HEK293 (cell line): ENCODE data around the gene RCSD1.

ENCODE experiments used
- CTCF ChIA-PET: fragments of 350-600 bp; formaldehyde crosslinking; extraction: SDS; loops from one replicate; lab custom pipeline; 2021; ENCODE audit warnings: antibody characterized with exemption; lab: Yijun Ruan, JAX
- POLR2A ChIA-PET: fragments of 300-600 bp; formaldehyde crosslinking; extraction: SDS; loops from one replicate; lab custom pipeline; 2020; ENCODE audit warnings: antibody characterized with exemption, inconsistent platforms; lab: Yijun Ruan, JAX
- H3K27ac ChIP-seq: fragments of 200-500 bp; sonication (Bioruptor generic); 2 replicates; pipeline ENCODE4 v1.5.1; 2014; ENCODE audit warnings: low read depth, low read length, control low read depth, inconsistent platforms; ENCODE audit errors: extremely low read depth
- H3K36me3 ChIP-seq, 2 experiments: fragments of 200-500 bp in 1 of 2; sonication (Bioruptor generic) in 1 of 2; 1 replicate in 1 of 2; 2 replicates in 1 of 2; pipeline ENCODE4 v1.5.1; 2014 to 2017; ENCODE audit warnings: inconsistent platforms in 2 of 2, low read length in 2 of 2; ENCODE audit not compliant: control insufficient read depth in 2 of 2, insufficient read depth in 1 of 2
- H3K4me1 ChIP-seq: fragments of 200-500 bp; sonication (Bioruptor generic); 2 replicates; pipeline ENCODE4 v1.5.1; 2014; ENCODE audit warnings: mild to moderate bottlenecking, low read length, inconsistent platforms; ENCODE audit not compliant: control insufficient read depth, insufficient read depth
- H3K4me3 ChIP-seq: 2 replicates; pipeline ENCODE4 v1.5.1; 2011; ENCODE audit warnings: low read depth, mild to moderate bottlenecking, control low read depth, low read length, moderate library complexity
- H3K9me3 ChIP-seq: fragments of 200-500 bp; sonication (Bioruptor generic); 2 replicates; pipeline ENCODE4 v1.5.1; 2014; ENCODE audit warnings: low read depth, low read length, inconsistent platforms; ENCODE audit not compliant: control insufficient read depth, insufficient read depth
- AEBP2 ChIP-seq: fragments of 450-650 bp; formaldehyde crosslinking; IDR thresholded peaks from 2 replicates; pipeline ENCODE4 v1.5.1; 2016; ENCODE audit warnings: missing biosample characterization, missing genetic modification characterization, borderline replicate concordance
- BCL11A ChIP-seq: fragments of 450-650 bp; formaldehyde crosslinking; IDR thresholded peaks from 2 replicates; pipeline ENCODE4 v1.5.1; 2016; ENCODE audit warnings: low read depth, missing biosample characterization, missing genetic modification characterization
- BCL11B ChIP-seq: fragments of 450-650 bp; formaldehyde crosslinking; IDR thresholded peaks from 2 replicates; pipeline ENCODE4 v1.5.1; 2016; ENCODE audit warnings: low read depth, missing biosample characterization, missing genetic modification characterization
- GLI4 ChIP-seq: fragments of 450-650 bp; formaldehyde crosslinking; IDR thresholded peaks from 2 replicates; pipeline ENCODE4 v1.5.1; 2016; ENCODE audit warnings: missing biosample characterization, missing genetic modification characterization
- GLIS2 ChIP-seq: fragments of 450-650 bp; formaldehyde crosslinking; IDR thresholded peaks from 2 replicates; pipeline ENCODE4 v1.5.1; 2016; ENCODE audit warnings: missing biosample characterization, missing genetic modification characterization
- IKZF3 ChIP-seq: fragments of 450-650 bp; IDR thresholded peaks from 2 replicates; pipeline ENCODE4 v1.5.0; 2018; ENCODE audit warnings: missing biosample characterization, mild to moderate bottlenecking, missing genetic modification characterization, moderate library complexity
- PBX3 ChIP-seq: sonication (generic); formaldehyde crosslinking; IDR thresholded peaks from 2 replicates; pipeline ENCODE4 v1.8.1; 2022; ENCODE audit warnings: mild to moderate bottlenecking, moderate library complexity, missing genetic modification reagents
- ZBTB49 ChIP-seq: fragments of 450-650 bp; formaldehyde crosslinking; IDR thresholded peaks from 2 replicates; pipeline ENCODE4 v1.5.1; 2016; ENCODE audit warnings: missing biosample characterization, missing genetic modification characterization, low read depth
- ZEB2 ChIP-seq: fragments of 450-650 bp; formaldehyde crosslinking; IDR thresholded peaks from 2 replicates; pipeline ENCODE4 v1.5.1; 2016; ENCODE audit warnings: missing biosample characterization, missing genetic modification characterization
- ZFP37 ChIP-seq: fragments of 450-650 bp; formaldehyde crosslinking; IDR thresholded peaks from 2 replicates; pipeline ENCODE4 v1.5.1; 2016; ENCODE audit warnings: missing biosample characterization, missing genetic modification characterization
- ZNF133 ChIP-seq: fragments of 450-650 bp; formaldehyde crosslinking; IDR thresholded peaks from 2 replicates; pipeline ENCODE4 v1.5.1; 2016; ENCODE audit warnings: missing biosample characterization, missing genetic modification characterization
- ZNF221 ChIP-seq: fragments of 450-650 bp; formaldehyde crosslinking; IDR thresholded peaks from 2 replicates; pipeline ENCODE4 v1.5.1; 2017; ENCODE audit warnings: missing biosample characterization, missing genetic modification characterization, borderline replicate concordance
- ZNF354C ChIP-seq: fragments of 450-650 bp; formaldehyde crosslinking; IDR thresholded peaks from 2 replicates; pipeline ENCODE4 v1.5.1; 2016; ENCODE audit warnings: missing biosample characterization, missing genetic modification characterization, low read depth, borderline replicate concordance
- ZNF391 ChIP-seq: fragments of 450-650 bp; formaldehyde crosslinking; IDR thresholded peaks from 2 replicates; pipeline ENCODE4 v1.5.1; 2016; ENCODE audit warnings: low read depth, missing biosample characterization, missing genetic modification characterization, borderline replicate concordance
- ZNF416 ChIP-seq: fragments of 450-650 bp; formaldehyde crosslinking; IDR thresholded peaks from 2 replicates; pipeline ENCODE4 v1.5.1; 2016; ENCODE audit warnings: missing biosample characterization, missing genetic modification characterization
- ZNF513 ChIP-seq: fragments of 450-650 bp; IDR thresholded peaks from 2 replicates; pipeline ENCODE4 v1.5.1; 2018; ENCODE audit warnings: missing biosample characterization, missing genetic modification characterization
- ZNF529 ChIP-seq: fragments of 450-650 bp; formaldehyde crosslinking; IDR thresholded peaks from 2 replicates; pipeline ENCODE4 v1.5.1; 2017; ENCODE audit warnings: missing genetic modification characterization, missing biosample characterization; ENCODE audit not compliant: insufficient replicate concordance
- ZNF571 ChIP-seq: fragments of 450-650 bp; formaldehyde crosslinking; IDR thresholded peaks from 2 replicates; pipeline ENCODE4 v1.5.0; 2017; ENCODE audit warnings: missing biosample characterization, missing genetic modification characterization
- ZNF610 ChIP-seq: fragments of 450-650 bp; formaldehyde crosslinking; IDR thresholded peaks from 2 replicates; pipeline ENCODE4 v1.5.1; 2016; ENCODE audit warnings: missing biosample characterization, missing genetic modification characterization, borderline replicate concordance
- ZNF645 ChIP-seq: fragments of 450-650 bp; formaldehyde crosslinking; IDR thresholded peaks from 2 replicates; pipeline ENCODE4; 2016; ENCODE audit warnings: missing biosample characterization, missing genetic modification characterization
- ZNF660 ChIP-seq: fragments of 450-650 bp; IDR thresholded peaks from 2 replicates; pipeline ENCODE4 v1.5.1; 2018; ENCODE audit warnings: missing biosample characterization, mild to moderate bottlenecking, missing genetic modification characterization
- ZNF701 ChIP-seq: fragments of 450-650 bp; formaldehyde crosslinking; IDR thresholded peaks from 2 replicates; pipeline ENCODE4 v1.5.1; 2016; ENCODE audit warnings: missing biosample characterization, missing genetic modification characterization
- ZNF776 ChIP-seq: fragments of 450-650 bp; formaldehyde crosslinking; IDR thresholded peaks from 2 replicates; pipeline ENCODE4 v1.5.0; 2017; ENCODE audit warnings: missing biosample characterization, missing genetic modification characterization, borderline replicate concordance

RCSD1 gene

GRCh38 chr1:167629681-167630567 is at the start of gene RCSD1:
Gene RCSD1 (plus strand): TSS chr1:167630232. CDS start chr1:167630424, 192 bp downstream.
- no peaks in the 10 kb centered on the region for H3K9me3 ChIP-seq
- H3K4me3 ChIP-seq = peak within 1 kb of the TSS; percentile 26
- H3K36me3 ChIP-seq = no peaks in the 10 kb centered on the region
- CTCF ChIA-PET = no interaction called here
- POLR2A ChIA-PET = no interaction called here
- no peaks in the 10 kb centered on the region for H3K4me1 ChIP-seq
- TF ChIP-seq IKZF3 (tag by site-specific recombination) = no peak
- no peak for TF ChIP-seq ZNF776 (tag by site-specific recombination)
- no peak for TF ChIP-seq ZNF513 (tag by site-specific recombination)
- TF ChIP-seq ZNF529 = no peak
- TF ChIP-seq PBX3 = no peak
- no peak for TF ChIP-seq ZNF610 (tag by site-specific recombination)
- TF ChIP-seq ZNF701 (tag by site-specific recombination) = no peak
- TF ChIP-seq ZNF645 (tag by site-specific recombination) = no peak
- no peak for TF ChIP-seq GLI4
- no peak for TF ChIP-seq ZNF391 (tag by site-specific recombination)
- no peak for TF ChIP-seq AEBP2
- no peak for TF ChIP-seq ZFP37 (tag by site-specific recombination)
- no peak for TF ChIP-seq ZNF133 (tag by site-specific recombination)
- no peak within 1 kb of the TSS for H3K27ac ChIP-seq

GRCh38 chr1:167582064-167582463 is 48.0 kb upstream of the RCSD1 start:
- Histone ChIP-seq H3K4me3 (no peak overlapping the region), H3K9me3 (no peaks in the 10 kb centered on the region), H3K36me3 (no peaks in the 10 kb centered on the region), H3K4me1 (no peaks in the 10 kb centered on the region), H3K27ac (no peak overlapping the region)
- no peak for TF ChIP-seq ZNF416 (tag by site-specific recombination)
- CTCF ChIA-PET = interaction anchor here (1.0 kb wide), 1 partner anchor 26 kb away, joined by 3 read pairs; no protein-coding TSS in a partner anchor
- POLR2A ChIA-PET = no interaction called here

- no peaks in the 10 kb centered on the region for H3K4me1 ChIP-seq
- no peaks in the 10 kb centered on the region for H3K36me3 ChIP-seq
- H3K9me3 ChIP-seq = no peaks in the 10 kb centered on the region
- CTCF ChIA-PET = interaction anchor here (1.0 kb wide), 1 partner anchor 27 kb away, joined by 3 read pairs; no protein-coding TSS in a partner anchor
- no peak for TF ChIP-seq ZNF221 (tag by site-specific recombination)
- TF ChIP-seq ZEB2 (tag by site-specific recombination) = no peak
- no peak for TF ChIP-seq ZBTB49 (tag by site-specific recombination)
- TF ChIP-seq ZNF660 = no peak
- TF ChIP-seq ZFP37 (tag by site-specific recombination) = no peak
- TF ChIP-seq BCL11A = no peak
- TF ChIP-seq ZNF354C (tag by site-specific recombination) = no peak
- TF ChIP-seq BCL11B (tag by site-specific recombination) = no peak
- no peak for TF ChIP-seq GLIS2 (tag by site-specific recombination)
- TF ChIP-seq ZNF571 (tag by site-specific recombination) = no peak
- POLR2A ChIA-PET = no interaction called here
- no peak overlapping the region for H3K4me3 ChIP-seq
- no peak overlapping the region for H3K27ac ChIP-seq
Measured at GRCh38 chr1:167582722-167583121, 47.3 kb upstream of the RCSD1 start.
